G401 (cell line): ENCODE data around the gene SEL1L. TPM values are rescaled to one million over a fixed set of nuclear protein-coding genes. Genes with fewer than 3 reads are reported as not detected.
"Not testable (repeated sequence)": the region's sequence is repeated elsewhere in the genome, so short reads cannot be mapped to it uniquely, and the experiment has no call there.

ENCODE experiments used
- DNase-seq: peaks from one replicate; pipeline ENCODE4 v3.0.0-alpha.2; 2015; ENCODE audit warnings: low spot score
- in situ Hi-C: cut with HindIII; loops from 2 replicates; pipeline ENCODE4 v1.10.0; 2016; ENCODE audit warnings: low sequenced_read_pairs, mixed read lengths
- total RNA-seq: library from RNA; depleted of rRNA; stranded (reverse); fragments of >200 nt; shearing (Covaris generic); gene quantifications from 2 replicates; pipeline ENCODE4 v1.2.3, GENCODE V29; 2014

SEL1L gene
- total RNA-seq, 1 experiment from 2014 or later = 7.1 TPM

- in situ Hi-C loops = no loop called here
- DNase-seq = no peak
Measured at GRCh38 chr14:81534510-81535074, 939 bp upstream of the SEL1L start.

- no peak for DNase-seq
- in situ Hi-C loops = no loop called here
Measured at GRCh38 chr14:81533212-81533535, 479 bp downstream of the SEL1L start.

- in situ Hi-C loops = no loop called here
- DNase-seq = no peak
Measured at GRCh38 chr14:81529391-81529790, 4.3 kb downstream of the SEL1L start.

GRCh38 chr14:81525129-81525528 lies 8.5 kb downstream of the SEL1L start:
- no peak for DNase-seq
- in situ Hi-C loops = no loop called here

- in situ Hi-C loops = no loop called here
- DNase-seq = no peak
Measured at GRCh38 chr14:81523616-81524015, 10.0 kb downstream of the SEL1L start.

GRCh38 chr14:81523016-81523415 lies 10.6 kb downstream of the SEL1L start:
- no peak for DNase-seq
- in situ Hi-C loops = no loop called here

GRCh38 chr14:81521356-81521755 lies 12.3 kb downstream of the SEL1L start:
- DNase-seq = no peak
- in situ Hi-C loops = no loop called here

GRCh38 chr14:81519200-81520011 lies 14.2 kb downstream of the SEL1L start:
- DNase-seq = no peak
- in situ Hi-C loops = no loop called here

GRCh38 chr14:81517798-81518398 lies 15.8 kb downstream of the SEL1L start:
- in situ Hi-C loops = no loop called here
- no peak for DNase-seq

- in situ Hi-C loops = no loop called here
- no peak for DNase-seq
Measured at GRCh38 chr14:81516986-81517797, 16.5 kb downstream of the SEL1L start.

- DNase-seq, in situ Hi-C loops: not testable (repeated sequence)
Measured at GRCh38 chr14:81515927-81516326, 17.7 kb downstream of the SEL1L start.

- in situ Hi-C loops, DNase-seq: not testable (repeated sequence)
Measured at GRCh38 chr14:81512826-81513225, 20.8 kb downstream of the SEL1L start.

- no peak for DNase-seq
- in situ Hi-C loops = no loop called here
Measured at GRCh38 chr14:81511111-81511904, 22.3 kb downstream of the SEL1L start.

- in situ Hi-C loops = no loop called here
- no peak for DNase-seq
Measured at GRCh38 chr14:81509838-81510452, 23.7 kb downstream of the SEL1L start.

- in situ Hi-C loops = no loop called here
- no peak for DNase-seq
Measured at GRCh38 chr14:81509321-81509720, 24.3 kb downstream of the SEL1L start.

GRCh38 chr14:81506487-81506886 lies 27.2 kb downstream of the SEL1L start:
- DNase-seq = no peak
- in situ Hi-C loops = no loop called here

GRCh38 chr14:81504864-81505263 lies 28.8 kb downstream of the SEL1L start:
- in situ Hi-C loops = no loop called here
- DNase-seq = no peak

- no peak for DNase-seq
- in situ Hi-C loops = no loop called here
Measured at GRCh38 chr14:81485781-81486180, 47.9 kb downstream of the SEL1L start.

- no peak for DNase-seq
- in situ Hi-C loops = no loop called here
Measured at GRCh38 chr14:81485372-81485771, 48.3 kb downstream of the SEL1L start.
